GM12874 (cell line): ENCODE data around the gene MARCHF3.

Experiments used
- TF ChIP-seq, protein P1 (sequence below): IDR thresholded peaks from 2 replicates; pipeline ENCODE4 v1.5.1; 2011; ENCODE audit warnings: low read depth, mild to moderate bottlenecking, control low read depth, low read length, moderate library complexity; ENCODE audit not compliant: insufficient read depth

The MARCHF3 gene

GRCh38 chr5:127007522-127007921, 22.8 kb downstream of the MARCHF3 start:
- TF ChIP-seq, protein P1, sequence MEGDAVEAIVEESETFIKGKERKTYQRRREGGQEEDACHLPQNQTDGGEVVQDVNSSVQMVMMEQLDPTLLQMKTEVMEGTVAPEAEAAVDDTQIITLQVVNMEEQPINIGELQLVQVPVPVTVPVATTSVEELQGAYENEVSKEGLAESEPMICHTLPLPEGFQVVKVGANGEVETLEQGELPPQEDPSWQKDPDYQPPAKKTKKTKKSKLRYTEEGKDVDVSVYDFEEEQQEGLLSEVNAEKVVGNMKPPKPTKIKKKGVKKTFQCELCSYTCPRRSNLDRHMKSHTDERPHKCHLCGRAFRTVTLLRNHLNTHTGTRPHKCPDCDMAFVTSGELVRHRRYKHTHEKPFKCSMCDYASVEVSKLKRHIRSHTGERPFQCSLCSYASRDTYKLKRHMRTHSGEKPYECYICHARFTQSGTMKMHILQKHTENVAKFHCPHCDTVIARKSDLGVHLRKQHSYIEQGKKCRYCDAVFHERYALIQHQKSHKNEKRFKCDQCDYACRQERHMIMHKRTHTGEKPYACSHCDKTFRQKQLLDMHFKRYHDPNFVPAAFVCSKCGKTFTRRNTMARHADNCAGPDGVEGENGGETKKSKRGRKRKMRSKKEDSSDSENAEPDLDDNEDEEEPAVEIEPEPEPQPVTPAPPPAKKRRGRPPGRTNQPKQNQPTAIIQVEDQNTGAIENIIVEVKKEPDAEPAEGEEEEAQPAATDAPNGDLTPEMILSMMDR, result no peak

- TF ChIP-seq, protein P1, result no peak
Observed at GRCh38 chr5:127006744-127007143, 23.6 kb downstream of the MARCHF3 start.

DNA sequence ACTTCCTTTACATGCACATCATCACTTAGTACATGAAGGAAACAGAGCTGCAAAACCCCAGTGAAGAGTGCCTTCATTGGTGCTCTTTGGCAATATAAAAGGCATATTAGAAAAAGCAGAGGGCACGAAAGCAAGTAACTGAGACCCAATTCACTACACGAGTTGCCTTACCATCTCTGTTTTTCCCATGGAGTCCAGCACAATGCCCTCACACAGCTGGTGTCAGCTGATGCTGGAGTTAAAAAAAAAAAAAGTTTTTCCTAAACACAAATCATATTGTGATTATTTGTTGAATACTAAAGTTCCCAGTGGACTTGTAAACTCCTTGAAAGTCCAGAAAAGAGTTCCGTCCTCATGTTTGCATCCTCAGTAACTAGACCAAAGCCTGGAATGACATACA, 25.6 kb downstream of the MARCHF3 start:
- TF ChIP-seq, protein P1, result no peak

GRCh38 chr5:127003798-127004495, 26.4 kb downstream of the MARCHF3 start:
- TF ChIP-seq, protein P1, result no peak

DNA sequence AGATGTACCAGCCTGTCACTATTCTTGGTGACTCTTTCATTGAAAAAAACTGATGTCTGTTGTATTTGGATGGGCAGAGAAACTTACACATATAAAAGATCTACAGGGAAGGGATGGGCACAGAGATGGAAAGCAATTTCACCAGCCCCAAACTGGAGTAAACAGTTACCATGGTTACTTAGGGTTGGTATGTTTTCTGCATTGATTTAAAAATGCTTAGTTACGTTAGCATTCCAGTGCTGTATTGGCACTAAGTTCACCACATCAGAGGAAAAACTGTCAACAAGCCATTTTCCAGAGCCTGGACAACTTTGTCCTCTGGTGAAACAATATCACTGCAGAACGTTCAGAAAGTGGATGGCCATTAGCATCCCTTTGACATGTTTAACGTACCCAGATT, 28.0 kb downstream of the MARCHF3 start:
- TF ChIP-seq, protein P1, result no peak

- TF ChIP-seq, protein P1, result no peak
Observed at GRCh38 chr5:127001621-127002296, 28.6 kb downstream of the MARCHF3 start.

- TF ChIP-seq, protein P1, result no peak
Observed at GRCh38 chr5:126998895-126999570, 31.3 kb downstream of the MARCHF3 start.
